HG03520 (cell line): Measurements from ENCODE around the gene DMWD.

Experiments
- ATAC-seq: cut with Tn5 transposase; IDR thresholded peaks from one replicate; pipeline ENCODE4 v1.9.1; 2021; ENCODE audit warnings: mild to moderate bottlenecking, moderate library complexity; ENCODE audit not compliant: unreplicated experiment

Gene DMWD

GRCh38 chr19:45789035-45789786 lies 3.4 kb downstream of the DMWD start:
- ATAC-seq, result no peak

GRCh38 chr19:45786533-45786894 lies 6.1 kb downstream of the DMWD start:
- no peak for ATAC-seq

- ATAC-seq, result no peak
Observed at GRCh38 chr19:45785781-45786532, 6.7 kb downstream of the DMWD start.

GRCh38 chr19:45785097-45785496 lies 7.5 kb downstream of the DMWD start:
- no peak for ATAC-seq

- ATAC-seq, result no peak
Observed at GRCh38 chr19:45784096-45784495, 8.5 kb downstream of the DMWD start.

- no peak for ATAC-seq
Observed at GRCh38 chr19:45782820-45783785, 9.5 kb downstream of the DMWD start.

- ATAC-seq, result no peak
Observed at GRCh38 chr19:45782162-45782691, 10.4 kb downstream of the DMWD start, which contains the start of gene DMPK. Gene DMPK, minus strand, starts transcription at chr19:45782490. Its CDS starts 138 bp downstream, at chr19:45782352.

- no peak for ATAC-seq
Observed at GRCh38 chr19:45781214-45782161, 11.2 kb downstream of the DMWD start.

GRCh38 chr19:45780448-45781213 lies 12.0 kb downstream of the DMWD start:
- no peak for ATAC-seq

- no peak for ATAC-seq
Observed at GRCh38 chr19:45780146-45780447, 12.5 kb downstream of the DMWD start.

- ATAC-seq, result peak; percentile 53
Observed at GRCh38 chr19:45779231-45780145, 13.2 kb downstream of the DMWD start.

- no peak for ATAC-seq
Observed at GRCh38 chr19:45778010-45778661, 14.5 kb downstream of the DMWD start.

- no peak for ATAC-seq
Observed at GRCh38 chr19:45777395-45777961, 15.2 kb downstream of the DMWD start.

GRCh38 chr19:45774765-45775164 lies 17.9 kb downstream of the DMWD start:
- ATAC-seq, result no peak

- no peak for ATAC-seq
Observed at GRCh38 chr19:45773384-45773783, 19.3 kb downstream of the DMWD start.

GRCh38 chr19:45772912-45773311 lies 19.7 kb downstream of the DMWD start:
- ATAC-seq, result no peak

- no peak for ATAC-seq
Observed at GRCh38 chr19:45772130-45772840, 20.4 kb downstream of the DMWD start.
